HepG2 (cell line): ENCODE data around the gene KLHL13.

Source experiments
- ESRRA ChIP-seq: sonication (generic); formaldehyde crosslinking; IDR thresholded peaks from 2 replicates; pipeline ENCODE4 v1.5.1; 2020; ENCODE audit warnings: mild to moderate bottlenecking, low read depth, missing genetic modification reagents
- FOXP1 ChIP-seq, 2 experiments: fragments of 450-650 bp in 1 of 2; IDR thresholded peaks; 2 replicates each; pipeline ENCODE4 v1.6.1; 2017 to 2018; ENCODE audit warnings: antibody characterized with exemption in 1 of 2
- IRF1 ChIP-seq: sonication (generic); formaldehyde crosslinking; IDR thresholded peaks from 2 replicates; pipeline ENCODE4 v1.4.0; 2020; ENCODE audit warnings: low read depth, mild to moderate bottlenecking, missing genetic modification reagents
- NFATC3 ChIP-seq: sonication (generic); formaldehyde crosslinking; IDR thresholded peaks from 2 replicates; pipeline ENCODE4 v1.5.1; 2020; ENCODE audit warnings: mild to moderate bottlenecking, missing genetic modification reagents
- TAF1 ChIP-seq: sonication (generic); formaldehyde crosslinking; IDR thresholded peaks from 2 replicates; pipeline ENCODE4 v1.4.0; 2020; ENCODE audit warnings: missing genetic modification reagents
- ZNF30 ChIP-seq: sonication (generic); formaldehyde crosslinking; IDR thresholded peaks from 2 replicates; pipeline ENCODE4 v1.5.0; 2020; ENCODE audit warnings: mild to moderate bottlenecking, missing genetic modification reagents
- ZNF354B ChIP-seq: sonication (generic); formaldehyde crosslinking; IDR thresholded peaks from 2 replicates; pipeline ENCODE4 v1.8.0; 2022; ENCODE audit warnings: mild to moderate bottlenecking, missing genetic modification reagents
- ZNF543 ChIP-seq: sonication (generic); formaldehyde crosslinking; IDR thresholded peaks from 2 replicates; pipeline ENCODE4 v1.4.0; 2020; ENCODE audit warnings: mild to moderate bottlenecking, missing genetic modification reagents
- ZNF75D ChIP-seq: sonication (generic); formaldehyde crosslinking; IDR thresholded peaks from 2 replicates; pipeline ENCODE4 v1.8.1; 2023; ENCODE audit warnings: missing genetic modification reagents, mild to moderate bottlenecking, borderline replicate concordance
- ZNF878 ChIP-seq: sonication (generic); formaldehyde crosslinking; IDR thresholded peaks from 2 replicates; pipeline ENCODE4 v1.8.1; 2023; ENCODE audit warnings: mild to moderate bottlenecking, missing genetic modification reagents, moderate library complexity

- TF ChIP-seq ZNF878: no peak
- no peak for TF ChIP-seq IRF1
- no peak for TF ChIP-seq ZNF30 (CRISPR knock-in tag)
- no peak for TF ChIP-seq NFATC3 (CRISPR knock-in tag)
- TF ChIP-seq ZNF543: no peak
- no peak for TF ChIP-seq FOXP1 (IDR thresholded peaks at IDR 0.05)
- TF ChIP-seq FOXP1 (CRISPR knock-in tag; IDR thresholded peaks at IDR 0.05): no peak
- no peak for TF ChIP-seq ZNF354B (CRISPR knock-in tag)
- TF ChIP-seq TAF1 (CRISPR knock-in tag): no peak
- no peak for TF ChIP-seq ESRRA (CRISPR knock-in tag)
- no peak for TF ChIP-seq ZNF75D (CRISPR knock-in tag)
These were observed 131.4 kb downstream of the KLHL13 start for GRCh38 chrX:117985241-117985640.
